Smooth muscle cell (in vitro differentiated cells): ENCODE measurements around the gene SPTSSA. TPM values are rescaled to one million over a fixed set of nuclear protein-coding genes. Genes with fewer than 3 reads are reported as not detected.

Source experiments
- DNase-seq: peaks from one replicate; lab custom pipeline; 2025; ENCODE audit not compliant: unreplicated experiment; lab: John Stamatoyannopoulos, UW
- H2AFZ ChIP-seq: fragments of 200-600 bp; sonication (generic); 2 replicates; pipeline ENCODE4 v1.6.0; 2016; ENCODE audit warnings: antibody characterized with exemption, low read depth, mild to moderate bottlenecking
- H3F3A ChIP-seq: fragments of 200-600 bp; sonication (generic); 2 replicates; pipeline ENCODE4 v1.6.0; 2017; ENCODE audit warnings: antibody characterized with exemption, low read depth
- H3K27ac ChIP-seq: fragments of 200-600 bp; sonication (generic); 2 replicates; pipeline ENCODE4 v1.5.1; 2016; ENCODE audit warnings: low read depth, mild to moderate bottlenecking
- H3K27me3 ChIP-seq: fragments of 200-600 bp; sonication (generic); 2 replicates; pipeline ENCODE4 v1.6.1; 2016; ENCODE audit warnings: low read depth, mild to moderate bottlenecking
- H3K36me3 ChIP-seq: fragments of 200-600 bp; sonication (generic); 2 replicates; pipeline ENCODE4 v1.5.1; 2016; ENCODE audit warnings: low read depth
- H3K4me1 ChIP-seq: fragments of 200-600 bp; sonication (generic); 2 replicates; pipeline ENCODE4 v1.5.1; 2016; ENCODE audit warnings: low read depth
- H3K4me2 ChIP-seq: fragments of 200-600 bp; sonication (generic); 2 replicates; pipeline ENCODE4 v1.6.0; 2016; ENCODE audit warnings: mild to moderate bottlenecking
- H3K4me3 ChIP-seq: fragments of 200-600 bp; sonication (generic); 2 replicates; pipeline ENCODE4 v1.5.1; 2016; ENCODE audit warnings: mild to moderate bottlenecking
- H3K79me2 ChIP-seq: fragments of 200-600 bp; sonication (generic); 2 replicates; pipeline ENCODE4 v1.6.0; 2016; ENCODE audit warnings: low read depth, mild to moderate bottlenecking
- H3K9ac ChIP-seq: fragments of 200-600 bp; sonication (generic); 2 replicates; pipeline ENCODE4 v1.6.0; 2016; ENCODE audit warnings: low read depth
- H3K9me3 ChIP-seq: fragments of 200-600 bp; sonication (generic); replicated peaks from 2 replicates; pipeline ENCODE4 v1.5.1; 2016; ENCODE audit warnings: low read depth
- H4K20me1 ChIP-seq: fragments of 200-600 bp; sonication (generic); 2 replicates; pipeline ENCODE4 v1.6.0; 2016; ENCODE audit warnings: low read depth
- CTCF ChIP-seq: fragments of 200-600 bp; sonication (generic); IDR thresholded peaks from 2 replicates; pipeline ENCODE4 v1.5.1; 2017; ENCODE audit warnings: borderline replicate concordance, mild to moderate bottlenecking, antibody characterized with exemption; ENCODE audit not compliant: insufficient read depth, poor library complexity, severe bottlenecking
- WGBS: methylation state at CpG from one replicate; pipeline ENCODE4 v1.1.7; 2016; ENCODE audit warnings: low lambda C conversion rate; 5-methylcytosine and 5-hydroxymethylcytosine counted together
- polyA plus RNA-seq: library from polyadenylated mRNA; unstranded; fragments of >200 nt; fragmentation: Nextera tagmentation; extraction: Ambion mirVana; gene quantifications from 2 replicates; pipeline ENCODE4 v1.2.1, GENCODE V29; 2016
- total RNA-seq: library from RNA; depleted of rRNA; stranded (reverse); fragments of >200 nt; gene quantifications from 2 replicates; pipeline ENCODE4 v1.2.3, GENCODE V29; 2014

Gene SPTSSA
- total and polyA plus RNA-seq, 2 experiments from 2014 or later = 22.8 to 23.7 TPM

GRCh38 chr14:34450542-34450915 is 11.5 kb downstream of the SPTSSA start:
- Histone ChIP-seq H2AFZ (no peak overlapping the region), H3K79me2 (peaks cover 98% of the 10 kb centered on the region), H4K20me1 (peaks cover 96% of the 10 kb centered on the region), H3F3A (peaks cover 11% of the 10 kb centered on the region), H3K27ac (no peak overlapping the region), H3K4me1 (no peaks in the 10 kb centered on the region), H3K27me3 (no peaks in the 10 kb centered on the region), H3K4me3 (no peak overlapping the region), H3K9ac (no peak overlapping the region), H3K9me3 (no peaks in the 10 kb centered on the region), H3K4me2 (no peak overlapping the region), H3K36me3 (peaks cover 3% of the 10 kb centered on the region)
- TF ChIP-seq CTCF = no peak
- no peak for DNase-seq

GRCh38 chr14:34449819-34450541 is 12.1 kb downstream of the SPTSSA start:
- H3K27me3 ChIP-seq = no peaks in the 10 kb centered on the region
- no peaks in the 10 kb centered on the region for H3K9me3 ChIP-seq
- H2AFZ ChIP-seq = no peak overlapping the region
- no peak overlapping the region for H3K4me3 ChIP-seq
- no peak overlapping the region for H3K9ac ChIP-seq
- no peak for DNase-seq
- peaks cover 95% of the 10 kb centered on the region for H4K20me1 ChIP-seq
- no peak overlapping the region for H3K4me2 ChIP-seq
- peaks cover 11% of the 10 kb centered on the region for H3F3A ChIP-seq
- H3K4me1 ChIP-seq = no peaks in the 10 kb centered on the region
- 97% methylated on average over 6 of the region's 6 CpGs for WGBS
- peaks cover 98% of the 10 kb centered on the region for H3K79me2 ChIP-seq
- no peak for TF ChIP-seq CTCF
- no peaks in the 10 kb centered on the region for H3K36me3 ChIP-seq
- no peak overlapping the region for H3K27ac ChIP-seq

GRCh38 chr14:34439090-34439489 is 22.9 kb downstream of the SPTSSA start:
- WGBS = 87% methylated on average over 4 of the region's 4 CpGs
- H3K4me3 ChIP-seq = no peak overlapping the region
- no peak for DNase-seq
- no peak for TF ChIP-seq CTCF
- no peak overlapping the region for H3K4me2 ChIP-seq
- no peak overlapping the region for H2AFZ ChIP-seq
- H3K36me3 ChIP-seq = no peaks in the 10 kb centered on the region
- peaks cover 4% of the 10 kb centered on the region for H3K4me1 ChIP-seq
- H3K9me3 ChIP-seq = no peaks in the 10 kb centered on the region
- no peak overlapping the region for H3K9ac ChIP-seq
- no peaks in the 10 kb centered on the region for H3K27me3 ChIP-seq
- H3F3A ChIP-seq = peaks cover 6% of the 10 kb centered on the region
- peaks cover 75% of the 10 kb centered on the region for H4K20me1 ChIP-seq
- H3K79me2 ChIP-seq = peaks cover 49% of the 10 kb centered on the region
- no peak overlapping the region for H3K27ac ChIP-seq

DNA sequence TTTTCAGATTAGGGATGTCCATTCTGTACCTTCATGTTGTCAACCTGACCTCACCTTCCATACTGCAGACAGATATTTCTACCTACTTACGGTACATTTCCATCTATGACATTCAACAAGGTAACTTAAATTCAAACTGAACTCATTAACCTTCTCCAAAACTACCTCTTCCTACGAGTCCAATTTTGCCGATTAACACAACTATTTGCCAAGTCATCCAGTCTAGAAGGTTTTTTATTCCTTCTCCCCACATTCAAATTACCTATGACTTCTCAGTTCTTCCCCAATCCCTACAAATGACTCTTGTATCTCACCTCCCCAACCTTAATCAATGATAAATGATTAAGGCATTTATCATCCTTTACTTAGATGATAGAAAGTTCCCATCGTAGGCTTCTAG is 23.6 kb downstream of the SPTSSA start:
- no peak for TF ChIP-seq CTCF
- Histone ChIP-seq H3F3A (peaks cover 6% of the 10 kb centered on the region), H3K4me1 (peaks cover 4% of the 10 kb centered on the region), H3K9ac (no peak overlapping the region), H3K4me3 (no peak overlapping the region), H3K27me3 (no peaks in the 10 kb centered on the region), H3K27ac (no peak overlapping the region), H3K36me3 (no peaks in the 10 kb centered on the region), H3K9me3 (no peaks in the 10 kb centered on the region), H3K79me2 (peaks cover 51% of the 10 kb centered on the region), H4K20me1 (peaks cover 75% of the 10 kb centered on the region), H2AFZ (no peak overlapping the region), H3K4me2 (no peak overlapping the region)
- DNase-seq = no peak
- WGBS = 98% methylated on average over 4 of the region's 4 CpGs
